Bronchial epithelial cell (primary cell): ENCODE measurements around the gene SLC6A9. TPM values are rescaled to one million over a fixed set of nuclear protein-coding genes. Genes with fewer than 3 reads are reported as not detected.

ENCODE experiments used
- DNase-seq: peaks from one replicate; pipeline ENCODE4 v3.0.0-alpha.2; 2010; ENCODE audit warnings: low read depth
- FAIRE-seq: peaks from 2 replicates; lab custom pipeline; 2011; peaks lifted over from hg19 to GRCh38; lab: Jason Lieb, UNC
- H3K27me3 ChIP-seq: 2 replicates; pipeline ENCODE4 v1.5.1; 2011; ENCODE audit warnings: low read length; ENCODE audit not compliant: control insufficient read depth, insufficient read depth
- H3K36me3 ChIP-seq: 2 replicates; pipeline ENCODE4 v1.5.1; 2011; ENCODE audit warnings: low read length; ENCODE audit not compliant: control insufficient read depth, insufficient read depth
- H3K4me3 ChIP-seq: 2 replicates; pipeline ENCODE4 v1.5.1; 2011; ENCODE audit warnings: mild to moderate bottlenecking, low read depth, low read length, control low read depth
- total RNA-seq: library from RNA; depleted of rRNA; stranded (reverse); fragments of >200 nt; gene quantifications from 2 replicates; pipeline ENCODE4 v1.2.1, GENCODE V29; 2014
- TF ChIP-seq, protein P1 (sequence below): IDR thresholded peaks from 2 replicates; pipeline ENCODE4 v1.5.1; 2011; ENCODE audit warnings: mild to moderate bottlenecking, moderate library complexity, low read length, control low read depth, inconsistent platforms; ENCODE audit not compliant: insufficient read depth, severe bottlenecking

Gene SLC6A9
- total RNA-seq, 1 donor from 2014 or later, result 13.4 TPM

DNA sequence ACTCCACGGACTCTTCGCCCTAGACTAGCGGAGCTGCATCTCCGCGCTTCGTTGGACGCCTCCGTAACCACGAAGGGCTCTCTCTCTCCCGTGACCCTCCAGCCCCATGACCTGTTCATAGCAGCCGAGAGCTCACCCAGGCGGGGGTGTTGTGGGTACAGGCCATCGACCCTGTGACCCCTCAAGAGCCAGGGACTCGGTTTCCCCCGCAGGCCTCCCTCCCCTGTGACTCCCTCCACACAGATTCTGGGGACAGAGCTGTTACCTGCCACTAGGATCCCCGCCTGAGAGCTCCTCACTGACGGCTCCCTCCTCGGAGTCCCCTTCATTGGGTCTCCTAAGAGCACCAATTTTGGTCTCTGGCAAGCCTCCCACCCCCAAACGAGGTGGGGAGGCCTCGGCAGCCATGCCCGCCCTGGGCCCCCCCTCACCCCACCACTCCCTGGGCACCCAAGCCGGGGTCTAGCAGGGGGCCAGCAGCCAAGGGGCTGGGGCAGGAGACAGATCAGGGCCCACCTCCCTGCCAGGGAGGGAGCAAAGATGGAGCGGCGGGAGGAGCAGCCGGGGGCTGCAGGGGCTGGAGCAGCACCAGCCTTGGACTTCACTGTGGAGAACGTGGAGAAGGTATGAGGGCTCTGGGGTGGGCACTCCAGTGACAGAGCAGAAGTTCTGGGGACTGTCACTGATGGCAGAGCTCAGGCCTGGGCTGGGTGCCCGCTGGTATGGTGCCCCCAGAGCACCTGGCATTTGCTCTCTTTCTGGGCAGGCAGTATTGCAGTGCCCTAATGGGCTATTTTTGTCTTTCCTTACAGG is 84.0 kb downstream of the SLC6A9 start:
- DNase-seq (no peak), FAIRE-seq (no peak)
- TF ChIP-seq, protein P1, sequence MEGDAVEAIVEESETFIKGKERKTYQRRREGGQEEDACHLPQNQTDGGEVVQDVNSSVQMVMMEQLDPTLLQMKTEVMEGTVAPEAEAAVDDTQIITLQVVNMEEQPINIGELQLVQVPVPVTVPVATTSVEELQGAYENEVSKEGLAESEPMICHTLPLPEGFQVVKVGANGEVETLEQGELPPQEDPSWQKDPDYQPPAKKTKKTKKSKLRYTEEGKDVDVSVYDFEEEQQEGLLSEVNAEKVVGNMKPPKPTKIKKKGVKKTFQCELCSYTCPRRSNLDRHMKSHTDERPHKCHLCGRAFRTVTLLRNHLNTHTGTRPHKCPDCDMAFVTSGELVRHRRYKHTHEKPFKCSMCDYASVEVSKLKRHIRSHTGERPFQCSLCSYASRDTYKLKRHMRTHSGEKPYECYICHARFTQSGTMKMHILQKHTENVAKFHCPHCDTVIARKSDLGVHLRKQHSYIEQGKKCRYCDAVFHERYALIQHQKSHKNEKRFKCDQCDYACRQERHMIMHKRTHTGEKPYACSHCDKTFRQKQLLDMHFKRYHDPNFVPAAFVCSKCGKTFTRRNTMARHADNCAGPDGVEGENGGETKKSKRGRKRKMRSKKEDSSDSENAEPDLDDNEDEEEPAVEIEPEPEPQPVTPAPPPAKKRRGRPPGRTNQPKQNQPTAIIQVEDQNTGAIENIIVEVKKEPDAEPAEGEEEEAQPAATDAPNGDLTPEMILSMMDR, result no peak
- Histone ChIP-seq H3K36me3 (peaks cover 5% of the 10 kb centered on the region), H3K4me3 (peak overlapping the region; percentile 89), H3K27me3 (no peaks in the 10 kb centered on the region)

Other genes with a start within 250 kb of the SLC6A9 start
- 8.7 and 20.1 TPM in 2 replicates for gene ARTN, start 97.7 kb downstream of the SLC6A9 start, total RNA-seq
- 13.2 and 19.8 TPM in 2 replicates for gene IPO13, start 84.5 kb downstream of the SLC6A9 start, total RNA-seq
- gene DPH2, start 61.5 kb downstream of the SLC6A9 start, total RNA-seq, result 17.9 and 31.9 TPM in 2 replicates
- 220 and 241 TPM in 2 replicates for gene ATP6V0B, start 56.5 kb downstream of the SLC6A9 start, total RNA-seq
- gene B4GALT2, start 52.3 kb downstream of the SLC6A9 start, total RNA-seq, result 72.7 and 84.0 TPM in 2 replicates
- 2.6 and 3.7 TPM in 2 replicates for gene CCDC24, start 39.9 kb downstream of the SLC6A9 start, total RNA-seq
- not detected in 2 replicates for gene KLF17, start 87.4 kb upstream of the SLC6A9 start, total RNA-seq
- not detected in 2 replicates for gene KLF18, start 110.2 kb upstream of the SLC6A9 start, total RNA-seq
- gene DMAP1, start 182.0 kb upstream of the SLC6A9 start, total RNA-seq, result 17.9 and 21.9 TPM in 2 replicates